WI38 (cell line): ENCODE measurements around the gene ASL.
"Not testable (repeated sequence)": the region's sequence is repeated elsewhere in the genome, so short reads cannot be mapped to it uniquely, and the experiment has no call there.

Source experiments
- H3K4me3 ChIP-seq: 2 replicates; pipeline ENCODE4 v1.5.1; 2011; ENCODE audit warnings: low read depth, mild to moderate bottlenecking, control low read depth, low read length
- CTCF ChIP-seq: IDR thresholded peaks from 2 replicates; pipeline ENCODE4 v1.5.1; 2012; ENCODE audit warnings: low read depth, mild to moderate bottlenecking, control low read depth, low read length

Gene ASL

GRCh38 chr7:66118603-66119002, 43.0 kb downstream of the ASL start:
- no peak for TF ChIP-seq CTCF
- H3K4me3 ChIP-seq, result no peak overlapping the region

DNA sequence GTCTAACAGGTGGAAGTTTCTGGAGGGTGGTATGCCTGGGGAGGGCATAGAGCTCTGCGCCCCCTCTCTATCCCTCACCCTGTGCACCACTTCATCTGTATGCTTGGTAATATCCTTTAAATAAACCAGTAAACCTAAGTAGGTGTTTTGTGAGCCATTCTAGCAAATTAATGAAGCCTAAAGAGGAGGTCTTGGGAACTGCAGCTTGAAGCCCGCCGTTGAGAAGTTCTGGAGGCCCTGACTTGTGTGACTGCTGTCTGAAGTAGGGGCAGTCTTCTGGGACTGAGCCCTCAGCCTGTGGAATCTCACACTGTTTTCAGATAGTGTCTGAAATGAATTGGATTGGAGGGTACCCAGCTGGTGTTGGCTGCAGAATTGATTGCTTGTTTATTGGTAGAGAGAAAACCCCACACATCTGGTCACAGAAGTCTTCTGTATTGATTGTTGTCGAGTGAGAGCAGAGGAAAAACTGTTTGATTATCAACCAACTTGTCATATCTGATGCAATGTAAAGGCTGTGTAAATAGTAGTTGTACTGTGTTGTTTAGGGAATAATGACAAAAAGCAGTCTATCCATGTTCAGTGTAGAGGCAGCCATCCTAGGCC, 43.7 kb downstream of the ASL start:
- TF ChIP-seq CTCF, result no peak
- no peak overlapping the region for H3K4me3 ChIP-seq

GRCh38 chr7:66123175-66123528, 47.5 kb downstream of the ASL start:
- TF ChIP-seq CTCF, result no peak
- H3K4me3 ChIP-seq, result no peak overlapping the region

GRCh38 chr7:66124569-66124861, 48.9 kb downstream of the ASL start:
- H3K4me3 ChIP-seq, result not testable (repeated sequence)

DNA sequence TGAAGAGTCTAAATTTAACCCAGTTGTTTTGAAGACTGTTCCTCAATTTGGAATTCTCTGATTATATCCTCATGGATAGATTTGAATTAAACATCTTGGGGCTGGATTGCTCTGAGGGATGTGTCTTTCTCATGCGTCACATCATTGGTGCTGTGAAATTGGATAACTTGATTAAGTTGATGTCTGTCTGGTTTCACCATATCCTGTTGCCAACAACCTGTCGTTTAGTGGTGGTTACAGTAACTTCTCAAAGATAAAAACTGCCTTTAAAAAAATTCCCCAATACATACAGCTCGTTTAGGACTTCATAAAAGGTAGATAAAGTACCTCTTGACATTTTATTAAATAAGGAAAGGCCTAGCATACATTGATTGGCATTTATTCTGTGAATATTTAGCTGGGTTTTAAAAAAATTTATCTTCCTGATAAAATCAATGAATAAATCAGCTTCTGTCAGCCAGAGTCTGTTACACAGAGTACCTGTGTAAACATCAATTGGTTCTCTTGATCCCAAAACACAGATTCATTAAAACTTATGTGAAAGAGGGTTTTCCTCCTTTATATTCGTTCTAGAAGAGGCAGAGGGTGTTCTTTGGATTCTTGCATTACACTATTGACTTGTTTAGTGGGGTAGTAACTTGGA, 49.6 kb downstream of the ASL start:
- TF ChIP-seq CTCF, result no peak
- no peak overlapping the region for H3K4me3 ChIP-seq

DNA sequence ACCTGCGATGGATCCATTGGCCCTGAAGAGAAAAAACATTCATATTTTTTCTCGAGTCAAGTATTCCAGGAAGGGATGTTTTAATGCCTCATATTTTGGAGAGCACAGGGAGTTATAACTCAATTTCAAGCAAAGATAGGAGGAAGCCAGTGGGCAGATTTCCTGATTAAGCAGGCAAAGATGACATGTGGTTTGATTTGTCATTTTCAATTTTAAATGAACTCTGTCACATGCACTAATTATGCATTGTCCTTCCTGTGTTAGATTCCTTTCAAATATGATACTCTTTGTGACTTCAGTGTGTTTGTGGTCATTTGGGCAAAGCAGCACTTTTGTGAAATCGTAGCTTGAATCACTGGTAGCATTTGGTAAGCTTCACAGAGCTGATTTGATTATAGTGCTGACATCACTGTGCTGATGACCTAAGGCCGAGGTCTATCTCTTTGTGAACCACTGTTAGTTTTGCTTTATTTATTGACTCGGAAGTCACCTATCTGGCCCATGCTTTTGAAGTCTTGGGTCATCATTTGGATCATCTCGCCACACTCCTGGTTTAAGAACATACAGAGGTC, 50.2 kb downstream of the ASL start:
- H3K4me3 ChIP-seq, result not testable (repeated sequence)

DNA sequence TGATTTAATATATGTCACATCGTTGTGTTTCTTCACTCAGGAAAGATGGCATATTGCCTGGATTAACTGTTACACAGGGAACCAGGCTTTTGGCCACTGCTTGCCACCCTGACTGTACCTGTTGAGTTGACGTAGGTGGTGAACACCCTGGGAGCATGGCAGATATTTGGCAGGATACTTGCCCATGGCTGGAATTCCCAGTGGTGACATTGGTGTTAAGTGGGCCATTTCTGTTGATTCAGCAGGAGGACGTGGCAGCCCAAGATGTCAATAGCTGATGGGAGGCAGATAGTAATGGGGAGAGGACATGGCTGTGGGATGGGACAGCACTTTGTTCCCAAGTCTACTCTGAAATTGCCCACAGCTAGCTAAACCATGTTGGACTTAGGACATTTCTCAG, 51.6 kb downstream of the ASL start:
- H3K4me3 ChIP-seq, result not testable (repeated sequence)

DNA sequence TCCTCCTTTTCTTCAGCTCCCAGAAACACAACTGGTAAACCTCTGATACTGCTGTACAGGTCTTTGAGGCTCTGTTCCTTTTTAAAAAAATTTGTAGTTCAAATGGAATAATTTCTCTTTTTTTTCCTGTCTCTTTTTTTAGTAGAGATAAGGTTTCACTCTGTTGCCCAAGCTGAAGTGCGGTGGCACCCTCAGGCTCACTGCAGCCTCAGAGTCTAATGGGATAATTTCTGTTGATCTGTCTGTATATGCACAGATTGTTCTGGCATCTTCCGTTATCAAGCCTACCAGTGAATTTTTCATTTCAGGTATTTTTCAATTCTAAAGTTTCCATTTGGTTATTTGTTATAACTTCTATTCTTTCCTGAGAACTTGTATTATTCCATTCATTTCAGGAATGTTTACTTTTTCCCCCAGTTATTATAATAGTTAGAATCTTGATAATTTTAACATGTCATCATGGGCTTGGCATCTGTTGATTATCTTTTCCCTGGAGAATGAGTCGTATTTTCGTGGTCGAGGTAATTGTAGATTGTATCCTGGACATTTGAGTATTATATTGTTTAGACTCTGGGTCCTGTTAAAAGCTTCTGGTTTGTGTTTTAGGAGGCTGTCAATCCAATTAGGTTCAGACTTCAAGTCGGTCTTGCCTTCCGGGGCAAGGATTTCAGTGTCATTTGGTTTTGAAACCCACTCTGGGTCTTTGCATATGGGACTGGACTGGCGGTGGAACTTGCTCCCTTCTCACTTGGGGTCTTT, 63.6 kb downstream of the ASL start:
- H3K4me3 ChIP-seq, result no peak overlapping the region
- no peak for TF ChIP-seq CTCF

GRCh38 chr7:66140924-66141323, 65.3 kb downstream of the ASL start:
- H3K4me3 ChIP-seq, result no peak overlapping the region
- peak; percentile 64 for TF ChIP-seq CTCF
